Lower lobe of right lung (tissue), 2 donors: ENCODE results near the gene KRTAP15-1. TPM values are rescaled to one million over a fixed set of nuclear protein-coding genes. Genes with fewer than 3 reads are reported as not detected.

Experiments
- ATAC-seq, 2 donors: fragments of 200-7000 bp; cut with Tn5 transposase; one replicate each; pipeline ENCODE4 v1.9.1; 2020 to 2022; ENCODE audit warnings: mild to moderate bottlenecking in 2 of 2, moderate library complexity in 2 of 2
- DNase-seq: peaks from one replicate; pipeline ENCODE4 v3.0.0-alpha.2; 2020
- H3K27ac ChIP-seq: fragments of 200-600 bp; one replicate; pipeline ENCODE4 v1.8.0; 2022
- H3K27me3 ChIP-seq: fragments of 200-600 bp; one replicate; pipeline ENCODE4 v1.8.0; 2022; ENCODE audit warnings: low read depth
- H3K36me3 ChIP-seq: fragments of 200-600 bp; one replicate; pipeline ENCODE4 v1.8.0; 2022; ENCODE audit warnings: mild to moderate bottlenecking
- H3K4me1 ChIP-seq: fragments of 200-600 bp; one replicate; pipeline ENCODE4 v1.8.0; 2022
- H3K4me3 ChIP-seq: fragments of 200-600 bp; one replicate; pipeline ENCODE4 v1.8.0; 2022; ENCODE audit warnings: mild to moderate bottlenecking
- H3K9me3 ChIP-seq: fragments of 200-600 bp; one replicate; pipeline ENCODE4 v1.8.0; 2022
- CTCF ChIP-seq: fragments of 200-600 bp; IDR thresholded peaks from one replicate; pipeline ENCODE4 v1.8.0; 2022; ENCODE audit warnings: antibody characterized with exemption, mild to moderate bottlenecking
- intact Hi-C: fragments of 100-400 bp; cut with DNase I; formaldehyde crosslinking; loops from one replicate; pipeline ENCODE4 v1.11.0; 2022
- total RNA-seq: library from RNA; stranded (reverse); fragmentation: NEBNext Ultra II Directional; extraction: Animal tissue kit (Norgen Biotek cat#: 25700); gene quantifications from one replicate; pipeline ENCODE4 v1.2.1, GENCODE V29; 2021
- donor health status: DM: no; HTN: yes; CAD: no; lungs with severe emphysema.

Gene KRTAP15-1
- total RNA-seq, 1 donor from 2014 or later = not detected

GRCh38 chr21:30468900-30469714 is 29.0 kb downstream of the KRTAP15-1 start:
- Histone ChIP-seq H3K27ac (no peak overlapping the region), H3K9me3 (no peaks in the 10 kb centered on the region), H3K4me3 (no peak overlapping the region), H3K36me3 (no peaks in the 10 kb centered on the region), H3K4me1 (no peaks in the 10 kb centered on the region), H3K27me3 (no peaks in the 10 kb centered on the region)
- intact Hi-C loops = no loop called here
- no peak for TF ChIP-seq CTCF
- DNase-seq (no peak), ATAC-seq (no peak)

GRCh38 chr21:30478004-30478403 is 37.9 kb downstream of the KRTAP15-1 start:
- Histone ChIP-seq H3K36me3 (no peaks in the 10 kb centered on the region), H3K9me3 (no peaks in the 10 kb centered on the region), H3K27ac (no peak overlapping the region), H3K4me3 (no peak overlapping the region), H3K4me1 (no peaks in the 10 kb centered on the region), H3K27me3 (no peaks in the 10 kb centered on the region)
- ATAC-seq (no peak), DNase-seq (no peak)
- intact Hi-C loops = no loop called here
- no peak for TF ChIP-seq CTCF

- no peaks in the 10 kb centered on the region for H3K9me3 ChIP-seq
- ATAC-seq = no peak
Observed at GRCh38 chr21:30479259-30479658, 39.2 kb downstream of the KRTAP15-1 start.

GRCh38 chr21:30480145-30480544 is 40.1 kb downstream of the KRTAP15-1 start, which contains the start of gene KRTAP19-1:
Gene KRTAP19-1, minus strand, starts transcription at chr21:30480367. Its CDS starts 50 bp downstream, at chr21:30480317.
- Histone ChIP-seq H3K9me3 (no peaks in the 10 kb centered on the region), H3K27me3 (no peaks in the 10 kb centered on the region), H3K4me1 (no peaks in the 10 kb centered on the region), H3K36me3 (no peaks in the 10 kb centered on the region), H3K27ac (no peak within 1 kb of the TSS), H3K4me3 (no peak within 1 kb of the TSS)
- no peak for TF ChIP-seq CTCF
- DNase-seq (no peak), ATAC-seq (no peak)
- intact Hi-C loops = no loop called here

More at GRCh38 chr21:30479259-30479658, 39.2 kb downstream of the KRTAP15-1 start:
- no peaks in the 10 kb centered on the region for H3K4me1 ChIP-seq
- no peak overlapping the region for H3K4me3 ChIP-seq
- no peaks in the 10 kb centered on the region for H3K36me3 ChIP-seq
- intact Hi-C loops = no loop called here
- TF ChIP-seq CTCF = no peak
- no peak overlapping the region for H3K27ac ChIP-seq
- DNase-seq = no peak
- no peaks in the 10 kb centered on the region for H3K27me3 ChIP-seq

GRCh38 chr21:30482130-30482529 is 42.1 kb downstream of the KRTAP15-1 start:
- Histone ChIP-seq H3K9me3 (no peaks in the 10 kb centered on the region), H3K36me3 (no peaks in the 10 kb centered on the region), H3K4me3 (no peak overlapping the region), H3K27ac (no peak overlapping the region), H3K4me1 (no peaks in the 10 kb centered on the region), H3K27me3 (no peaks in the 10 kb centered on the region)
- ATAC-seq = no peak
- no peak for TF ChIP-seq CTCF
- no peak for DNase-seq
- intact Hi-C loops = no loop called here
